Adrenal gland (tissue), 12 donors: Measurements from ENCODE around the gene TMEM259. TPM values are rescaled to one million over a fixed set of nuclear protein-coding genes. Genes with fewer than 3 reads are reported as not detected.

ENCODE experiments used
- DNase-seq, 7 donors: peaks; one replicate each; pipeline ENCODE4 v3.0.0-alpha.2; 2019 to 2020
- H3K27ac ChIP-seq, 5 donors: fragments of 200-600 bp; sonication (generic) in 4 of 5; 1 replicate in 3 of 5; 2 replicates in 2 of 5; pipeline versions ENCODE4 v1.5.1 to v1.8.0; 2016 to 2020; ENCODE audit warnings: mild to moderate bottlenecking in 1 of 5
- H3K27me3 ChIP-seq: fragments of 200-600 bp; 2 replicates; pipeline ENCODE4 v1.8.0; 2021
- H3K36me3 ChIP-seq, 2 donors: fragments of 200-600 bp; replicated peaks in 1 of 2; 1 replicate in 1 of 2; 2 replicates in 1 of 2; pipeline versions ENCODE4 v1.5.1 to v1.8.0; 2018 to 2022
- H3K4me1 ChIP-seq, 2 donors: fragments of 200-600 bp; replicated peaks in 1 of 2; 1 replicate in 1 of 2; 2 replicates in 1 of 2; pipeline versions ENCODE4 v1.5.1 to v1.8.0; 2018 to 2021
- H3K4me3 ChIP-seq, 4 donors: fragments of 200-600 bp; sonication (generic) in 3 of 4; one replicate each; pipeline ENCODE4 v1.5.1; 2016 to 2018
- H3K9me3 ChIP-seq, 3 donors: fragments of 200-600 bp; sonication (generic) in 1 of 3; replicated peaks in 1 of 3; 1 replicate in 2 of 3; 2 replicates in 1 of 3; pipeline versions ENCODE4 v1.5.1 to v1.8.0; 2016 to 2021
- POLR2A ChIP-seq, 2 donors: fragments of 450-650 bp; IDR thresholded peaks; one replicate each; pipeline ENCODE4 v1.6.1; 2017; ENCODE audit warnings: antibody characterized with exemption in 2 of 2, mild to moderate bottlenecking in 2 of 2, moderate library complexity in 1 of 2
- WGBS, 4 donors: extraction: QIAGEN DNeasy Blood & Tissue Kit in 2 of 4; methylation state at CpG; one replicate each; pipeline versions ENCODE4 v1.1.5 to v1.1.7; 2013 to 2017; 5-methylcytosine and 5-hydroxymethylcytosine counted together
- intact Hi-C, 2 donors: fragments of 100-400 bp; cut with DNase I; formaldehyde crosslinking; loops; one replicate each; pipeline versions ENCODE4 v1.14.1 to v1.15.0; 2022 to 2023
- polyA plus RNA-seq, 3 donors: library from polyadenylated mRNA; stranded (reverse); fragments of 200-250 nt in 2 of 3; fragments of 350-450 nt in 1 of 3; fragmentation: Illumina TruSeq in 1 of 3; extraction: RNeasy Lipid Tissue Mini Kit (QIAGEN cat#74804) in 1 of 3; gene quantifications; one replicate each; pipeline ENCODE4 v1.2.3, GENCODE V29; 2013 to 2014
- total RNA-seq, 9 donors: library from RNA; depleted of rRNA in 4 of 9; stranded (reverse); fragments of >200 nt in 4 of 9; fragments of 120-200 nt in 1 of 9; fragmentation: NEBNext Ultra II Directional in 1 of 9; extraction: Animal tissue kit (Norgen Biotek cat#: 25700) in 1 of 9; gene quantifications; one replicate each; pipeline versions ENCODE4 v1.1.0 to v1.2.4, GENCODE V29; 2013 to 2023
- TF ChIP-seq, protein P1 (sequence below), 6 experiments: fragments of 450-650 bp in 4 of 6; fragments of 200-600 bp in 2 of 6; sonication (generic) in 1 of 6; IDR thresholded peaks; 1 replicate in 5 of 6; 2 replicates in 1 of 6; pipeline versions ENCODE4 v1.5.1 to v1.8.0; 2016 to 2021; ENCODE audit warnings: antibody characterized with exemption in 6 of 6, mild to moderate bottlenecking in 2 of 6, moderate library complexity in 1 of 6
- donor health status: healthy with polysubstance abuse.
- donor health status: Bipolar disorder and iron deficiency.
- donor health status: DM: yes; HTN: yes; CAD: no.
- donor health status: DM: no; HTN: no; CAD: no.
- donor health status: DM: no; HTN: no; CAD: no.
- donor health status: DM: yes; HTN: yes; CAD: no.

The TMEM259 gene
- total and polyA plus RNA-seq, 12 donors: 79.4 to 743 (median 202) TPM

DNA sequence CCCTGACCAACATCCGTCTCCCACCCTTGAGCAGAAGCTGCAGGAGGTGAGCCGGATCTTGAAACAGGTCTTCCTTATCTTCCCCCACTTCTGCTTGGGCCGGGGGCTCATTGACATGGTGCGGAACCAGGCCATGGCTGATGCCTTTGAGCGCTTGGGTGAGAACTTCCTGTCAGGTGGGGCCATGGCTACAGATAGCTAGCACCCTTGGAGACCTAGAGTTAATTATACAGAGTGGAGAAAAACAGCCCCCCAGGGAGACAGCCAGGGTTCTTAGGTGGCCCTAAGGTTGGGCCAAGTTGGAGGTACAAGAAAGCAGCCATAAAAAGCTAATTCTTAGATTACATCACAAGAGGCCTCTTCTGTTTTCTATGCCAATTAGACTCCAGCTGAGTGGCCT is 37.2 kb upstream of the TMEM259 start:
- Histone ChIP-seq H3K36me3 (no peaks in the 10 kb centered on the region), H3K27me3 (no peaks in the 10 kb centered on the region), H3K9me3 (peaks cover 0 to 22% (median 0%) of the 10 kb centered on the region in 3 donors), H3K27ac (no peak overlapping the region), H3K4me3 (no peak overlapping the region), H3K4me1 (no peaks in the 10 kb centered on the region)
- DNase-seq: no peak
- 93 to 100% (median 96%) methylated on average over 5 of the region's 5 CpGs for WGBS, 4 donors
- intact Hi-C loops: no loop called here
- no peak for TF ChIP-seq POLR2A (IDR thresholded peaks at IDR 0.05)
- TF ChIP-seq, protein P1, sequence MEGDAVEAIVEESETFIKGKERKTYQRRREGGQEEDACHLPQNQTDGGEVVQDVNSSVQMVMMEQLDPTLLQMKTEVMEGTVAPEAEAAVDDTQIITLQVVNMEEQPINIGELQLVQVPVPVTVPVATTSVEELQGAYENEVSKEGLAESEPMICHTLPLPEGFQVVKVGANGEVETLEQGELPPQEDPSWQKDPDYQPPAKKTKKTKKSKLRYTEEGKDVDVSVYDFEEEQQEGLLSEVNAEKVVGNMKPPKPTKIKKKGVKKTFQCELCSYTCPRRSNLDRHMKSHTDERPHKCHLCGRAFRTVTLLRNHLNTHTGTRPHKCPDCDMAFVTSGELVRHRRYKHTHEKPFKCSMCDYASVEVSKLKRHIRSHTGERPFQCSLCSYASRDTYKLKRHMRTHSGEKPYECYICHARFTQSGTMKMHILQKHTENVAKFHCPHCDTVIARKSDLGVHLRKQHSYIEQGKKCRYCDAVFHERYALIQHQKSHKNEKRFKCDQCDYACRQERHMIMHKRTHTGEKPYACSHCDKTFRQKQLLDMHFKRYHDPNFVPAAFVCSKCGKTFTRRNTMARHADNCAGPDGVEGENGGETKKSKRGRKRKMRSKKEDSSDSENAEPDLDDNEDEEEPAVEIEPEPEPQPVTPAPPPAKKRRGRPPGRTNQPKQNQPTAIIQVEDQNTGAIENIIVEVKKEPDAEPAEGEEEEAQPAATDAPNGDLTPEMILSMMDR (IDR thresholded peaks at IDR 0.05): no peak

DNA sequence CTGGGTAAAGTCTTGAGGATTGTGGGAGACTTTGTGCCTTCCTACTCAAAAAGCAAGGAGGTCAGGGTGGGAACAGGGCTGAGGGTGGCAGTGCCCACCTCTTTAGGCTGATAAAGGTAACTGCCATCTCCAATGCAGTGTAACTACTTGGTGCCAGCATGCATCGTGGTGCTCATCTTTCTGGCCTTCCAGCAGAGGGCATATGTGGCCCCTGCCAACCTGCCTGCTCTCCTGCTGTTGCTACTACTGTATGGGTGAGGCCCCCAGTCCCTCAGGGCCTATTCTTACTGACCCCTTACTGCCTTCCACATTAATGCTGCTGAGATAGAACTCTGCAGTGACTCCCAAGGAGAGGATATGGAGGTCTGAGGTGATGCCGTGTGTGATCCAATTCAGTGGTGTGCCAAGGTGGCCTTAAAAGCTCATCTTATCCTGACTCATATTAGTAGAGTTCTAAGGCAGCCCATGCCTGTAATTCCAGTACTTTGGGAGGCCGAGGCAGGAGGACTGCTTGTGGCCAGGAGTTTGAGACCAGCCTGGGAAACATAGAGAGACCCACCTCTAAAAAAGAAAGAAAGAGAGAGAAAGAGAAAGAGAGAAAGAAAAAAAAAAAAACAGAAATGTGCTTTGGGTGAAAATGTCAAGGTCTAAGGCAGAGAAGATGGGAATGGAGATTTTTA is 36.4 kb upstream of the TMEM259 start:
- Histone ChIP-seq H3K4me1 (no peaks in the 10 kb centered on the region), H3K36me3 (no peaks in the 10 kb centered on the region), H3K4me3 (no peak overlapping the region), H3K27me3 (no peaks in the 10 kb centered on the region), H3K27ac (no peak overlapping the region), H3K9me3 (peaks cover 0 to 22% (median 0%) of the 10 kb centered on the region in 3 donors)
- no peak for DNase-seq
- 43 to 57% (median 54%) methylated on average over 3 of the region's 3 CpGs for WGBS, 4 donors
- intact Hi-C loops: no loop called here
- TF ChIP-seq POLR2A (IDR thresholded peaks at IDR 0.05): no peak
- TF ChIP-seq, protein P1 (IDR thresholded peaks at IDR 0.05): peak in 2 of 6 experiments; percentile 9 to 10

DNA sequence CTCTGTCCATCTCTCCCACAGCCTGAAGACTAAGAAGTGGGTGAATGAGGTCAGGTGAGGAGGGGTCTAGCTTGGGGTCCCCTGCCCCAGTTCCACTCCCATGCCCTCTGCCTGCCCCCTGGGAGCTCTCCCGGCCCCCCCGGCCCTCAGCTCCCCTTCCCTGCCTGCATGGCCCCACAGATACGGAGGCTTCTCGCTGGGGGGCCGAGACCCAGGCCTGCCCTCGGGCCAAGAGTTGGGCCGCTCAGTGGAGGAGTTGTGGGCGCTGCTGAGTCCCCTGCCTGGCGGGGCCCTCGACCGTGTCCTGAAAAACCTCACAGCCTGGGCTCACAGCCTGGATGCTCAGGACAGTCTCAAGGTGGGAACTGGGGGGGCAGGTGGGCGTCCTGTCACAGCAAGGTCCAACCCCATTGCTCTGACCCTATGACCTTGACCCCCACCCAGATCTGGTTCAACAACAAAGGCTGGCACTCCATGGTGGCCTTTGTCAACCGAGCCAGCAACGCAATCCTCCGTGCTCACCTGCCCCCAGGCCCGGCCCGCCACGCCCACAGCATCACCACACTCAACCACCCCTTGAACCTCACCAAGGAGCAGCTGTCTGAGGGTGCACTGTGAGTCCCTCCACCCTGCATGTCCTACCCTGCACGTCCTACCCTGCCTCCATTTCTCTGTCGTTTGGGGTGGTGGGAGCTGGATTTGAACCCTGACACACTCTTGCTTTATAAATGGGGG is 35.1 kb upstream of the TMEM259 start:
- Histone ChIP-seq H3K4me1 (no peaks in the 10 kb centered on the region), H3K9me3 (peaks cover 0 to 22% (median 0%) of the 10 kb centered on the region in 3 donors), H3K36me3 (no peaks in the 10 kb centered on the region), H3K4me3 (no peak overlapping the region), H3K27me3 (no peaks in the 10 kb centered on the region), H3K27ac (no peak overlapping the region)
- 96 to 98% (median 97%) methylated on average over 11 to 20 of the region's 20 CpGs for WGBS, 4 donors
- TF ChIP-seq, protein P1 (IDR thresholded peaks at IDR 0.05): no peak
- no peak for TF ChIP-seq POLR2A (IDR thresholded peaks at IDR 0.05)
- no peak for DNase-seq
- intact Hi-C loops: no loop called here

DNA sequence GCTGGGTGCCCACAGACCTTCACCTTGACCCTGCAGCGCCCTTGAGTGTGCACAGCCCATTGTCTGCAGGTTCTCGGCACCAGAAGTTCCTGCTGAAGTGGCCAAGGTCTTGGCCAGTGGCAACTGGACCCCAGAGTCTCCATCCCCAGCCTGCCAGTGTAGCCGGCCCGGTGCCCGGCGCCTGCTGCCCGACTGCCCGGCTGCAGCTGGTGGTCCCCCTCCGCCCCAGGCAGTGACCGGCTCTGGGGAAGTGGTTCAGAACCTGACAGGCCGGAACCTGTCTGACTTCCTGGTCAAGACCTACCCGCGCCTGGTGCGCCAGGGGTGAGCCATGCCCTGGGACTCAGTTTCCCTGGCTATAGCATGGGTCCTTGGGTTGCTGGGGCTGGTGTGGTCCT is 34.1 kb upstream of the TMEM259 start:
- Histone ChIP-seq H3K9me3 (peaks cover 0 to 22% (median 0%) of the 10 kb centered on the region in 3 donors), H3K4me3 (no peak overlapping the region), H3K36me3 (no peaks in the 10 kb centered on the region), H3K27ac (no peak overlapping the region), H3K27me3 (no peaks in the 10 kb centered on the region), H3K4me1 (no peaks in the 10 kb centered on the region)
- intact Hi-C loops: no loop called here
- WGBS, 4 donors: 92 to 100% (median 98%) methylated on average over 1 to 14 of the region's 14 CpGs
- DNase-seq: no peak
- no peak for TF ChIP-seq POLR2A (IDR thresholded peaks at IDR 0.05)
- TF ChIP-seq, protein P1 (IDR thresholded peaks at IDR 0.05): no peak
